Stimulated activated naive B cell treated with anti-CD40 and anti-IgM and Interleukin-4, amounts not matched to agents 10 μg/mL and 1 μg/mL and 100 μg/mL, for 72 hours (primary cell): ENCODE measurements around the gene GALNT4.
A peak's percentile ranks its signal among the peaks of the same experiment; 100 is the strongest.

Experiments
- ATAC-seq, 2 donors: fragments of 150-1000 bp; cut with Tn5 transposase; replicated peaks; 2 replicates each; pipeline ENCODE4 v1.10.0; 2021; ENCODE audit warnings: moderate library complexity in 1 of 2
- DNase-seq: peaks from one replicate; pipeline ENCODE4 v3.0.0; 2021
- H3K27ac Mint-ChIP-seq: one replicate; pipeline ENCODE4 v1.8.0; 2022; ENCODE audit warnings: mild to moderate bottlenecking, mixed read lengths
- H3K27me3 Mint-ChIP-seq, 2 donors: one replicate each; pipeline ENCODE4 v1.8.0; 2022; ENCODE audit warnings: mixed read lengths in 2 of 2
- H3K36me3 Mint-ChIP-seq, 2 donors: one replicate each; pipeline ENCODE4 v1.8.0; 2022; ENCODE audit warnings: mixed read lengths in 2 of 2, mild to moderate bottlenecking in 1 of 2
- H3K4me1 Mint-ChIP-seq, 2 donors: one replicate each; pipeline ENCODE4 v1.8.0; 2022; ENCODE audit warnings: mixed read lengths in 2 of 2, mild to moderate bottlenecking in 1 of 2
- H3K4me3 Mint-ChIP-seq, 2 donors: one replicate each; pipeline ENCODE4 v1.8.0; 2022; ENCODE audit warnings: mild to moderate bottlenecking in 2 of 2, mixed read lengths in 2 of 2, moderate library complexity in 1 of 2
- H3K9me3 Mint-ChIP-seq, 2 donors: one replicate each; pipeline ENCODE4 v1.8.0; 2022; ENCODE audit warnings: mixed read lengths in 2 of 2, mild to moderate bottlenecking in 1 of 2

Gene GALNT4

GRCh38 chr12:89521364-89522223 is 3.0 kb downstream of the GALNT4 start:
- Mint-ChIP-seq H3K36me3 (peaks cover 18 to 31% of the 10 kb centered on the region in 2 donors), H3K4me1 (peaks cover 23 to 40% of the 10 kb centered on the region in 2 donors), H3K4me3 (peak overlapping the region; percentile 29 to 43), H3K27me3 (no peaks in the 10 kb centered on the region), H3K9me3 (no peaks in the 10 kb centered on the region), H3K27ac (no peak overlapping the region)
- no peak for ATAC-seq
- no peak for DNase-seq

- Mint-ChIP-seq H3K4me3 (no peak overlapping the region), H3K9me3 (no peaks in the 10 kb centered on the region), H3K27ac (no peak overlapping the region), H3K27me3 (no peaks in the 10 kb centered on the region), H3K4me1 (peaks cover 18 to 20% of the 10 kb centered on the region in 2 donors), H3K36me3 (peaks cover 2 to 20% of the 10 kb centered on the region in 2 donors)
- no peak for ATAC-seq
- DNase-seq, result no peak
These were observed 6.9 kb downstream of the GALNT4 start for GRCh38 chr12:89517720-89518119.

- Mint-ChIP-seq H3K4me3 (no peak overlapping the region), H3K27ac (no peak overlapping the region), H3K36me3 (peaks cover 1 to 14% of the 10 kb centered on the region in 2 donors), H3K4me1 (peaks cover 12 to 16% of the 10 kb centered on the region in 2 donors), H3K27me3 (no peaks in the 10 kb centered on the region), H3K9me3 (no peaks in the 10 kb centered on the region)
- ATAC-seq (no peak), DNase-seq (no peak)
These were observed 8.0 kb downstream of the GALNT4 start for GRCh38 chr12:89516633-89517032.

GRCh38 chr12:89514751-89515150 is 9.8 kb downstream of the GALNT4 start:
- H3K4me1 Mint-ChIP-seq, result peaks cover 7 to 11% of the 10 kb centered on the region in 2 donors
- no peak overlapping the region for H3K27ac Mint-ChIP-seq
- no peaks in the 10 kb centered on the region for H3K27me3 Mint-ChIP-seq
- no peak overlapping the region for H3K4me3 Mint-ChIP-seq
- peak; percentile 89 to 95 for ATAC-seq
- no peaks in the 10 kb centered on the region for H3K9me3 Mint-ChIP-seq
- DNase-seq, result no peak
- H3K36me3 Mint-ChIP-seq, result peaks cover 3 to 8% of the 10 kb centered on the region in 2 donors

GRCh38 chr12:89513544-89513943 is 11.1 kb downstream of the GALNT4 start:
- H3K4me3 Mint-ChIP-seq, result no peak overlapping the region
- no peak overlapping the region for H3K27ac Mint-ChIP-seq
- peaks cover 2 to 7% of the 10 kb centered on the region in 2 donors for H3K4me1 Mint-ChIP-seq
- DNase-seq (no peak), ATAC-seq (no peak)
- H3K27me3 Mint-ChIP-seq, result no peaks in the 10 kb centered on the region
- peaks cover 3 to 4% of the 10 kb centered on the region in 2 donors for H3K36me3 Mint-ChIP-seq
- no peaks in the 10 kb centered on the region for H3K9me3 Mint-ChIP-seq

GRCh38 chr12:89507015-89507824 is 17.4 kb downstream of the GALNT4 start:
- H3K27ac Mint-ChIP-seq, result no peak overlapping the region

GRCh38 chr12:89506050-89506449 is 18.5 kb downstream of the GALNT4 start:
- peaks cover 5 to 6% of the 10 kb centered on the region in 2 donors for H3K4me1 Mint-ChIP-seq
- no peaks in the 10 kb centered on the region for H3K9me3 Mint-ChIP-seq
- H3K36me3 Mint-ChIP-seq, result peaks cover 1 to 10% of the 10 kb centered on the region in 2 donors
- ATAC-seq (no peak), DNase-seq (no peak)
- no peak overlapping the region for H3K27ac Mint-ChIP-seq
- H3K4me3 Mint-ChIP-seq, result no peak overlapping the region
- H3K27me3 Mint-ChIP-seq, result no peaks in the 10 kb centered on the region

More at GRCh38 chr12:89507015-89507824, 17.4 kb downstream of the GALNT4 start:
- DNase-seq, result no peak
- no peak for ATAC-seq
- Mint-ChIP-seq H3K9me3 (no peaks in the 10 kb centered on the region), H3K27me3 (no peaks in the 10 kb centered on the region), H3K36me3 (peaks cover 3 to 5% of the 10 kb centered on the region in 2 donors), H3K4me1 (peaks cover 5 to 6% of the 10 kb centered on the region in 2 donors), H3K4me3 (no peak overlapping the region)

- Mint-ChIP-seq H3K9me3 (no peaks in the 10 kb centered on the region), H3K27ac (no peak overlapping the region), H3K4me3 (no peak overlapping the region), H3K4me1 (peaks cover 5 to 6% of the 10 kb centered on the region in 2 donors), H3K36me3 (peaks cover 2 to 12% of the 10 kb centered on the region in 2 donors), H3K27me3 (no peaks in the 10 kb centered on the region)
- ATAC-seq (no peak), DNase-seq (no peak)
These were observed 19.8 kb downstream of the GALNT4 start for GRCh38 chr12:89504560-89505346.

- no peak for DNase-seq
- Mint-ChIP-seq H3K4me1 (peaks cover 5 to 6% of the 10 kb centered on the region in 2 donors), H3K36me3 (peaks cover 2 to 17% of the 10 kb centered on the region in 2 donors), H3K27ac (no peak overlapping the region), H3K9me3 (no peaks in the 10 kb centered on the region), H3K4me3 (no peak overlapping the region), H3K27me3 (no peaks in the 10 kb centered on the region)
- no peak for ATAC-seq
These were observed 22.8 kb downstream of the GALNT4 start for GRCh38 chr12:89501793-89502192.

- H3K36me3 Mint-ChIP-seq, result peaks cover 8 to 25% of the 10 kb centered on the region in 2 donors
- peaks cover 10 to 15% of the 10 kb centered on the region in 2 donors for H3K4me1 Mint-ChIP-seq
These were observed 24.7 kb downstream of the GALNT4 start for GRCh38 chr12:89499857-89500256.

GRCh38 chr12:89497467-89497866 is 27.1 kb downstream of the GALNT4 start:
- Mint-ChIP-seq H3K9me3 (no peaks in the 10 kb centered on the region), H3K27ac (no peak overlapping the region), H3K4me1 (peaks cover 25 to 39% of the 10 kb centered on the region in 2 donors)

More at GRCh38 chr12:89499857-89500256, 24.7 kb downstream of the GALNT4 start:
- Mint-ChIP-seq H3K9me3 (no peaks in the 10 kb centered on the region), H3K27ac (no peak overlapping the region), H3K27me3 (no peaks in the 10 kb centered on the region), H3K4me3 (no peak overlapping the region)
- no peak for DNase-seq
- no peak for ATAC-seq

GRCh38 chr12:89497005-89497404 is 27.6 kb downstream of the GALNT4 start:
- Mint-ChIP-seq H3K9me3 (no peaks in the 10 kb centered on the region), H3K4me3 (no peak overlapping the region), H3K27ac (no peak overlapping the region), H3K4me1 (peaks cover 25 to 40% of the 10 kb centered on the region in 2 donors), H3K27me3 (no peaks in the 10 kb centered on the region), H3K36me3 (peaks cover 8 to 36% of the 10 kb centered on the region in 2 donors)
- DNase-seq, result no peak
- no peak for ATAC-seq

More at GRCh38 chr12:89497467-89497866, 27.1 kb downstream of the GALNT4 start:
- no peak for DNase-seq
- no peak for ATAC-seq
- Mint-ChIP-seq H3K27me3 (no peaks in the 10 kb centered on the region), H3K36me3 (peaks cover 8 to 39% of the 10 kb centered on the region in 2 donors), H3K4me3 (no peak overlapping the region)

GRCh38 chr12:89494411-89495231 is 30.0 kb downstream of the GALNT4 start:
- peak; percentile 11 for DNase-seq
- Mint-ChIP-seq H3K4me1 (peaks cover 25 to 40% of the 10 kb centered on the region in 2 donors), H3K9me3 (no peaks in the 10 kb centered on the region), H3K27me3 (no peaks in the 10 kb centered on the region), H3K27ac (peak overlapping the region; percentile 82), H3K4me3 (peak overlapping the region; percentile 52 to 58), H3K36me3 (peaks cover 11 to 43% of the 10 kb centered on the region in 2 donors)
- peak; percentile 73 to 77 for ATAC-seq
